Activated CD4-positive, alpha-beta memory T cell treated with anti-CD3 and anti-CD28 coated beads, Interleukin-2, amount 10 ng/mL, durations not matched to agents 7 days and 5 days (primary cell): ENCODE data around the gene IQGAP3. TPM values are rescaled to one million over a fixed set of nuclear protein-coding genes. Genes with fewer than 3 reads are reported as not detected.
A peak's percentile ranks its signal among the peaks of the same experiment; 100 is the strongest.

Experiments
- CTCF ChIA-PET: fragments of 350-600 bp; sonication (Branson Sonifier 250); formaldehyde crosslinking; loops from one replicate; lab custom pipeline; 2021; ENCODE audit warnings: antibody characterized with exemption, inconsistent platforms; lab: Charles Lee
- POLR2A ChIA-PET: fragments of 350-600 bp; sonication (Branson Sonifier 250); formaldehyde crosslinking; loops from one replicate; lab custom pipeline; 2021; ENCODE audit warnings: antibody characterized with exemption; lab: Charles Lee
- DNase-seq: peaks from one replicate; pipeline ENCODE4 v3.0.0-alpha.2; 2020
- H3K27ac Mint-ChIP-seq: one replicate; pipeline ENCODE4 v1.8.0; 2021; ENCODE audit warnings: mild to moderate bottlenecking, mixed read lengths
- H3K27me3 Mint-ChIP-seq: one replicate; pipeline ENCODE4 v1.8.0; 2021; ENCODE audit warnings: mixed read lengths
- H3K36me3 Mint-ChIP-seq: one replicate; pipeline ENCODE4 v1.8.0; 2021; ENCODE audit warnings: low read depth, mixed read lengths
- H3K4me1 Mint-ChIP-seq: one replicate; pipeline ENCODE4 v1.8.0; 2021; ENCODE audit warnings: mixed read lengths
- H3K4me3 Mint-ChIP-seq: one replicate; pipeline ENCODE4 v1.8.0; 2021; ENCODE audit warnings: mild to moderate bottlenecking, mixed read lengths
- H3K9me3 Mint-ChIP-seq: one replicate; pipeline ENCODE4 v1.8.0; 2021; ENCODE audit warnings: mixed read lengths
- total RNA-seq, 2 experiments: library from RNA; stranded (reverse); gene quantifications; one replicate each; pipeline ENCODE4 v1.2.3, GENCODE V29; 2021

Gene IQGAP3
- total RNA-seq, 2 experiments from 2014 or later: 18.4 to 19.7 TPM

DNA sequence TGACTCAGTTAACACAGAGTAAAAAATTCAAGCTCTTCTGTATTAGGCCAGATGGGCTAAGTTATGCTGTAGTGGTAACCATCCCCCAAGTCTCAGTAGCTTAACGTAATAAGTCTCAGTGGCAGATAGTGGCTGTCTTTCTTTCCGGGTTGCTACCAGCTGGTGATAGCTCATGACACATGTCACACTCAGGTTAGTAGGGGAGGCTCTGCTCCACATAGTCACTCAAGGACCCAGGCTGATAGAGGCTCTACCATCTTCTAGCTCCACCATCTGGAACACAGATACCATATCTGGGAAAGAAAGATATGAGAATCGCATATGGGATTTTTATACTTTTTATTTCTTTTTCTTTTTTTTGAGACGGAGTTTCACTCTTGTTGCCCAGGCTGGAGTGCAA, 55.5 kb downstream of the IQGAP3 start:
- POLR2A ChIA-PET: interaction anchor here (0.9 to 2.2 kb wide), 3 partner anchors 8 to 15 kb away, joined by 3 to 6 read pairs (median 5); no protein-coding TSS in a partner anchor

DNA sequence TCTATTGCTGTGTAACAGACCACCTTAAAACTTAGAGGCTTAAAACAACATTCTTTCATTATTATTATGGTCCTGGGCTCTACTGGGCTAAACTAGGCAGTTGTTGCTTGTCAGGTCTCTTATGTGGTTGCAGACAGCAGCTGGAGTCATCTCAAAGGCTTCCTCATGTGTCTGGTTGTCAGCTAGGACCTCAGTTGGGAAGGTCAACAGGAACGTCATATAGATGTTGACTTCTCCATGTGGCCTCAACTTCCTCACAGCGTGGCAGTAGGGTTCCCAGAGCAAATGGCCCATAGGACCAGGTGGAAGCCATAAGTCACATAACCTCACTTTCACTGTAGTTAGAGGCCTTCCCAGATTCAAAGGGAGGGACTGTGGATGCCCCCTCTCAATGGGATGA, 56.4 kb downstream of the IQGAP3 start:
- ChIA-PET CTCF (interaction anchor here (1.1 to 2.0 kb wide), 2 partner anchors 35 to 92 kb away, joined by 4 to 5 read pairs; no protein-coding TSS in a partner anchor), POLR2A (interaction anchor here (2.2 kb wide), 1 partner anchor 14 kb away, joined by 6 read pairs; no protein-coding TSS in a partner anchor)
- no peaks in the 10 kb centered on the region for H3K36me3 Mint-ChIP-seq

More for the DNA sequence above, 55.5 kb downstream of the IQGAP3 start:
- CTCF ChIA-PET: interaction anchor here (0.8 to 1.3 kb wide), 4 partner anchors 8 to 71 kb away, joined by 3 to 7 read pairs (median 3); no protein-coding TSS in a partner anchor
- Mint-ChIP-seq H3K4me1 (peaks cover 7% of the 10 kb centered on the region), H3K27ac (no peak overlapping the region), H3K36me3 (no peaks in the 10 kb centered on the region), H3K27me3 (peaks cover 2% of the 10 kb centered on the region), H3K4me3 (no peak overlapping the region), H3K9me3 (no peaks in the 10 kb centered on the region)
- DNase-seq: no peak

DNA sequence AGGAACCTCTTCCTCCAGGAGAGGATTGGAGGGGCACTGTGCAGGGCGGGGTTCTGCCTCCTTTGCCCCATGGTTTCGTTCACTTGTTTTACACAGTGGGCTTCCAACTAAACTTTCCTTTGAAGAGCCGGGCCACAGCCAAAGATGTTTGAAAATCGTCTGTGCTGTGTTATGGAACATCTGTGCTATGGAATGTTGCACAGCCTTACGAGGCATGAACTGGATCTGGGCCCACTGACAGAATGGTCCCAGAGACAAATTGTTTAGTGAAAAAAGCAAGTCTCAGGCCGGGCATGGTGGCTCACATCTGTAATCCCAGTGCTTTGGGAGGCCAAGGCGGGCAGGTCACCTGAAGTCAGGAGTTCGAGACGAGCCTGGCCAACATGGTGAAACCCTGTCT, 59.2 kb downstream of the IQGAP3 start:
- POLR2A ChIA-PET: interaction anchor here (1.1 kb wide), 1 partner anchor 14 kb away, joined by 3 read pairs; no protein-coding TSS in a partner anchor
- Mint-ChIP-seq H3K9me3 (no peaks in the 10 kb centered on the region), H3K4me3 (no peak overlapping the region), H3K4me1 (peaks cover 36% of the 10 kb centered on the region), H3K27me3 (peaks cover 4% of the 10 kb centered on the region), H3K27ac (no peak overlapping the region), H3K36me3 (no peaks in the 10 kb centered on the region)
- DNase-seq: no peak
- CTCF ChIA-PET: interaction anchor here (1.2 kb wide), 1 partner anchor 33 kb away, joined by 3 read pairs; no protein-coding TSS in a partner anchor

More for the DNA sequence above, 56.4 kb downstream of the IQGAP3 start:
- Mint-ChIP-seq H3K4me1 (peaks cover 13% of the 10 kb centered on the region), H3K4me3 (no peak overlapping the region), H3K27me3 (peaks cover 4% of the 10 kb centered on the region), H3K27ac (no peak overlapping the region), H3K9me3 (no peaks in the 10 kb centered on the region)
- DNase-seq: no peak

DNA sequence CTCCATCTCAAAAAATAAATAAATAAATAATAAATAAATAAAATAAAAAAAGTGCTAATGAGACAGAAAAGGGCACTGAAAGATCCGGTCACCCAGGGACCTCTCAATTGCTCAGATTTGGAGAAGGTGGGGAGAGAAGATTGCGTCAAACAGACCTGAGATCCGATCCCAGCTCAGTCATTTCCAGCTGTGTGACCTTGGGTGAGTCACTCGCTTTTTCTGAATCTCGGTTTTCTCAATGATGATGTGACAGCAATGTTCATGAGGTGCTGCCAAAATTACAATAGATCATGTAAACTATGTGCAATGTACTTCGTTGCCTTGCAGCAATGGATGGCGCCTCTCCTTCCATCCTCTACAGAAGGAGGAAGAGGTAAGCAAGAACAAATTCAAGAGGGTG, 60.7 kb downstream of the IQGAP3 start:
- peak; percentile 42 for DNase-seq
- POLR2A ChIA-PET: interaction anchor here (1.5 kb wide), 1 partner anchor 11 kb away, joined by 4 read pairs; the partner anchor contains the start of gene MEF2D
- Mint-ChIP-seq H3K4me1 (peaks cover 45% of the 10 kb centered on the region), H3K27me3 (peaks cover 2% of the 10 kb centered on the region), H3K36me3 (no peaks in the 10 kb centered on the region), H3K9me3 (no peaks in the 10 kb centered on the region), H3K4me3 (no peak overlapping the region), H3K27ac (peak overlapping the region; percentile 17)
- CTCF ChIA-PET: interaction anchor here (1.1 kb wide), 1 partner anchor 13 kb away, joined by 3 read pairs; no protein-coding TSS in a partner anchor

DNA sequence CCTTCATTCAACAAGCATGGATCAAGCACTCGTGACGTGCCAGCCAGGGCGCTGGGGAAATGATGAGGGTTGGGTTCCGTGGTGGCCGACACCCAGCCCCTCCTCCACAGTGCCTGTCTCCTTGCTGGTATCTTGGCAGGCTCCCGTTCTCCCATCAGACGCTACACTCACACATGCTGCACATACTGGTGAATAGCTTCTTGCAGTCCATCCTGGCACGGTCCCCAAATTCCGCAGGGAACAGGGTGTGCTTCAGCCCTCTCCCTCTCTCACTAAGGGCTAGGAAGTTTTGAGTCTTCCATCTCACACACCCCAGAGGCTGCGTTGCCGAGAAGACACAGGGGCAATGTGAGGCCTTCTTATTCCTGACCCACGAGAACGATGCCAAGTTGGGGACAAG, 61.7 kb downstream of the IQGAP3 start:
- H3K4me3 Mint-ChIP-seq: no peak overlapping the region
- POLR2A ChIA-PET: interaction anchor here (1.0 to 1.5 kb wide), 2 partner anchors 10 to 12 kb away, joined by 3 to 4 read pairs; partner anchors contain the start of gene MEF2D
- CTCF ChIA-PET: no interaction called here

DNA sequence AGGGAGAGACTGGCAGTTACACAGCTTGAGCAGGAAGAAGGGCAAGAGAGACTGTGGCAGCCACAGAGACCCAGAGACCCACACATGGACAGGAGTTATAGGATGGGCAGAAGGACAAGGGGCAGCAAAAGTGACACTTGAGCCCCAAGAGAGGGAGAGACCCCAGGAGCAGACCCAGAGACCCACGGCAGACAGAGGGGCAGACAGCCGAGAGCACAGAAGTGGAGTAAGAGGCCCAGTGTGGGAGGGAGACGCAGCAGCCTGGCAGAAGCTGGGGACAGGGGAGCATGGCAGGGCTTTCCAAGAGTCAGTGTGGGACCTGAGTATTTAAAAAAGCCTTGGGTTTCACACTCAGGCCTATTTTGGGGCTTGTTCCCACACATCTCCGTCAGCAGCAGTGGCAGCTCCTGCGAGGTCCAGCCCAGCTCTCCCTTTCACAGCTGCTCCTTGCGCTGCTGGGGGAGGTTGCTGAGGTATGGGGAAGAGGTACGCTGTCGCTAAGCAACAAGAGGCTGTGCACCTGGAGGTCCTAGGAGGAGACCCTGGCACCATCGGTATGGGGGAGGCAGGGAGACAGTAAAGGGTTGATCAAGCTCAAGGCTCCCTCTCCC, 62.8 kb downstream of the IQGAP3 start:
- no peak overlapping the region for H3K27ac Mint-ChIP-seq
- CTCF ChIA-PET: interaction anchor here (0.5 to 3.1 kb wide), 2 partner anchors 29 to 91 kb away, joined by 4 to 17 read pairs; no protein-coding TSS in a partner anchor

More for the DNA sequence above, 61.7 kb downstream of the IQGAP3 start:
- DNase-seq: no peak
- peaks cover 2% of the 10 kb centered on the region for H3K27me3 Mint-ChIP-seq
- H3K9me3 Mint-ChIP-seq: no peaks in the 10 kb centered on the region
- no peaks in the 10 kb centered on the region for H3K36me3 Mint-ChIP-seq
- H3K27ac Mint-ChIP-seq: no peak overlapping the region
- H3K4me1 Mint-ChIP-seq: peaks cover 55% of the 10 kb centered on the region

DNA sequence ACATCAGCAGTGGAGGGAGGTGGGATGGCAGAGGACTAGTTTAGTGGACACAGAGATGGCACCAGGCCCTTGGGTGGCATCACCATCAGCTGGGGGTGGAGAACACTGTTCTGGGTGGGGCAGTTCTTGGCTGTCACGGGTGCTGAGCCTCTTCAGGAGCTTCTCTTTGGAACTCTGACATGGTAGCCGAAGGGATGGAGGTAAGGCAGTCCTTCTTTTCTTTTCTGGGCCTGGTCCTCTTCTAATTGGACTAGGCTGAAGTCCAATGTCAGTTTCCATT, 63.5 kb downstream of the IQGAP3 start:
- ChIA-PET POLR2A (interaction anchor here (1.2 to 2.5 kb wide), 7 partner anchors 10 to 226 kb away, joined by 5 to 8 read pairs (median 5); partner anchors contain the start of gene SMG5), CTCF (interaction anchor here (0.9 to 3.1 kb wide), 3 partner anchors 19 to 99 kb away, joined by 5 to 17 read pairs (median 6); no protein-coding TSS in a partner anchor)
- no peak for DNase-seq
- H3K4me3 Mint-ChIP-seq: no peak overlapping the region
- no peak overlapping the region for H3K27ac Mint-ChIP-seq
- peaks cover 2% of the 10 kb centered on the region for H3K27me3 Mint-ChIP-seq
- H3K9me3 Mint-ChIP-seq: no peaks in the 10 kb centered on the region
- H3K4me1 Mint-ChIP-seq: peaks cover 71% of the 10 kb centered on the region
- H3K36me3 Mint-ChIP-seq: peaks cover 4% of the 10 kb centered on the region

More for the DNA sequence above, 62.8 kb downstream of the IQGAP3 start:
- peaks cover 64% of the 10 kb centered on the region for H3K4me1 Mint-ChIP-seq
- H3K4me3 Mint-ChIP-seq: no peak overlapping the region
- no peaks in the 10 kb centered on the region for H3K36me3 Mint-ChIP-seq
- peaks cover 2% of the 10 kb centered on the region for H3K27me3 Mint-ChIP-seq
- DNase-seq: no peak
- no peaks in the 10 kb centered on the region for H3K9me3 Mint-ChIP-seq
- POLR2A ChIA-PET: interaction anchor here (1.1 to 2.5 kb wide), 6 partner anchors 8 to 227 kb away, joined by 5 to 8 read pairs (median 6); partner anchors contain the start of gene SMG5

DNA sequence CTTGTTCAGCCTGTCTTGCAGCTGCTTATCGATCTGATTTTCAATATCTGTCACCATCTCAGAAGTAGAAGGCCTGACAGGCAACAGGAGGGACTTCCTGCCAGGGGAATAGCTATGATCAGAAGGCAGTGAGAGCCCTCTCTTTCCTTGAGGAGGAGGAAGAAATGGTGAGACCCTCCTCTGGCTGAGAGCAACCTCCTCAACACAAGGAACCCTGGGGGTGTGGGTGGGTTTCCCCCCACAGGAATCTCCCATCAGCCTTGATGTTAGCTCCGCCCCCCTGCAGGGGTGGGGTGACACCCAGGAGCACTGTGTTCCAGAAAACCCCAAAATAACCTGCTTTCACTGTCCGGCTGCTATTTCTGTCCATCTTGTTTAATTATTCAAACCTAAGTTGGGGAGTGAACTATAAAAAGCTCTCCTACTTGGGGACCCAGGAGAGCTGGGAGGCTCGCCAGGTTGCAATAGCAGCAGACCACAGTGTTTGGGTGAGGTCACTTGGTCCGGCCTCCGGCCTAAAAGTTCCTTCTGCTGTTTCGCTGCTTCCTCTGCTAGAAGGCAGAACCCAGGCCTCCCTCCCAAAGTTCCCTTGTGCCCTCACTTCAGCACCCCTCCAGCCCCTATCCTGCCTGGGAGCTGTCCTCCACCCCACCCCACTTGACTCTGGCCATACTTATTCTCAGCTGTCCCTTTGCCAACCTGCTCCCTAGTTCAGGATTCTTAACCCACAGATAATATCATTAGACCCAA, 64.0 kb downstream of the IQGAP3 start:
- Mint-ChIP-seq H3K27me3 (peaks cover 2% of the 10 kb centered on the region), H3K36me3 (peaks cover 6% of the 10 kb centered on the region), H3K9me3 (no peaks in the 10 kb centered on the region), H3K4me3 (peak overlapping the region; percentile 56), H3K27ac (peak overlapping the region; percentile 65), H3K4me1 (peaks cover 76% of the 10 kb centered on the region)
- CTCF ChIA-PET: interaction anchor here (0.9 to 3.1 kb wide), 5 partner anchors 9 to 122 kb away, joined by 4 to 17 read pairs (median 5); no protein-coding TSS in a partner anchor
- POLR2A ChIA-PET: interaction anchor here (1.0 to 2.5 kb wide), 9 partner anchors 8 to 259 kb away, joined by 3 to 8 read pairs (median 5); partner anchors contain the start of genes PRCC and SMG5
- DNase-seq: no peak

DNA sequence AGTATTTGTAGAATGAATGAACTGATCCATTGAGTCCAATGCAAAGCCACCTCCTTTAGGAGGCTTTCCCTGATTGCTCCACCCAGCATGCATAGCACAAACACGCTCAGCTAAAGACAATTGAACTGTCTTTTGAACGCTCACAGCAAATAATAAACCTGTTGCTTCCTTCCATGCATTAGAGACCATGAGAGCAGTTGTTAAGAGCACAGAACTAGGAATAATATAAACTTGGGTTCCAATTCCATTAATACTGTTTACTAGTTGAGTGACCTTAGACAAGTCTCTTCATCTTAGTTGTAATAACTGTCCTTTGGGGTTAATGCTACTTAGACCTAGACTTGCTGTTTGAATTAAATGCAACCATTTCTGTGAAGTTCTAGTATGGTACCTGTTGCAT, 65.9 kb downstream of the IQGAP3 start:
- peaks cover 85% of the 10 kb centered on the region for H3K4me1 Mint-ChIP-seq
- peaks cover 6% of the 10 kb centered on the region for H3K36me3 Mint-ChIP-seq
- no peak overlapping the region for H3K4me3 Mint-ChIP-seq
- no peak for DNase-seq
- ChIA-PET POLR2A (no interaction called here), CTCF (interaction anchor here (3.1 kb wide), 1 partner anchor 26 kb away, joined by 17 read pairs; no protein-coding TSS in a partner anchor)
- H3K27ac Mint-ChIP-seq: peak overlapping the region; percentile 97
- no peaks in the 10 kb centered on the region for H3K27me3 Mint-ChIP-seq
- H3K9me3 Mint-ChIP-seq: no peaks in the 10 kb centered on the region

DNA sequence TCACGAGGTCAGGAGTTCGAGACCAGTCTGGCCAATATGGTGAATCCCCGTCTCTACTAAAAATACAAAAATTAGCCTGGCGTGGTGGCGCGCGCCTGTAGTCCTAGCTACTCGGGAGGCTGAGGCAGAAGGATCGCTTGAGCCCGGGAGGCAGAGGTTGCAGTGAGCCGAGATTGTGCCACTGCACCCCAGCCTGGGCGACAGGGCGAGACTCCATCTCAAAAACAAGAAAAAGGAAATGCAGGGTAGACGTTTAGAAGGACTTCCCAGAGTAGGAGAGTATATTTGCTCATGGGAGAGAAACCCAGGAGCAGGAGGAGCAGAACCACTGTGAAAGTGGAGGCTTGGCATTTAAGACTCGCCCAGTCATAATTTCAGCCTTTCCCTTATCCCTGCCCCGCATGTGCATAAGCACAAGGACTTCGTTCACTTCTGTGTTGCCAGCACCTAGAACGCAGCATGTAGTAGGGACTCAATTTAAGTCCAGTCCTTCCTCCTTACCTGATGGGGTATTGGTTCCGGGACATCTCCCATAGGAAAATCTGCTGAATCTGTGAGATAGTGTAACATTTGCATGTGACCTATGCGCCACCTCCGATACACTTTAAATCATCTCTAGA, 66.6 kb downstream of the IQGAP3 start:
- ChIA-PET CTCF (interaction anchor here (0.7 to 2.4 kb wide), 4 partner anchors 14 to 120 kb away, joined by 3 to 16 read pairs (median 4); no protein-coding TSS in a partner anchor), POLR2A (interaction anchor here (1.3 to 11.0 kb wide), 4 partner anchors 20 to 288 kb away, joined by 3 to 286 read pairs (median 8); no protein-coding TSS in a partner anchor)
- Mint-ChIP-seq H3K4me1 (peaks cover 82% of the 10 kb centered on the region), H3K27ac (peak overlapping the region; percentile 97), H3K27me3 (no peaks in the 10 kb centered on the region), H3K9me3 (no peaks in the 10 kb centered on the region), H3K4me3 (peak overlapping the region; percentile 64), H3K36me3 (peaks cover 6% of the 10 kb centered on the region)
- no peak for DNase-seq

DNA sequence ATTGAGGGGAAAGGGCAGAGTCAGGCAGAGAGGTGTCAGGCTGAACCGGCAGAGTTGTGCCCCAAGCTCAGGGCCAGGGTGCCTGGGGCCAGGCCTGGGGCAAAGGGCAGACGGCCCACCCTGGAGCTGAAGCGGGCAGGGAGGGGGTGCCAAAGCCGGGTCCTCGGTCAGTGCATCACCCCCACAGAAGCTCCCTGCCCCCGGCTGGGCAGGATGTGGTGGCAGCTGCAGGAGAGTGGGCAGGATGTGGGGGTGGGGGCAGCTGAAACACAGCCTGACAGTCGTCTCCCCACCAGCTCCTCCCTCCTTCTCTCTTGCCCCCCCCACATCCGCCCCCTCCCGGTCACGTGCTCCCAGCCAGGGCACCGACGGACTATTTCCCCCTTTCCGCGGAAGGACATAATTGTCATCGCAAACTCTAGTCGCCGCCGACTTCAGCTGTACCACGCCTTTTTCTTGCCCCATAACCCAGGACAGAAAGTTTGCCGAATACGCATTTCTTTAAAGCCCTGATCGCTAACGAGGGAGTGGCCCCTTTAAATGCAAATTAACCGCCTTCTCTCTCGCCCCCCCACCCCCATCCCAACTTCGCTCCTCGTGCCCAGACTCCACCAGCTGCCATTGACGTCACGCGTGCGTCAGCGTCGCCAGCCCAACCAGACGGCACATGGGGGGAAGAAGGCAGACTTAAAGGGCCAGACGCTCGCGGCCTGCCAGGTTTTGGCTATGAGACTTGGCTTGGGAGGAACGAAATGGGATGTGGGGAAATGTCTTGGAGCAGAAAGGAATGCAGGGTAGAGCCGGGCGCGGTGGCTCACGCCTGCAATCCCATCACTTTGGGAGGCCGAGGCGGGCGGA, 67.3 kb downstream of the IQGAP3 start:
- Mint-ChIP-seq H3K4me1 (peaks cover 75% of the 10 kb centered on the region), H3K27me3 (no peaks in the 10 kb centered on the region), H3K9me3 (no peaks in the 10 kb centered on the region), H3K4me3 (peak overlapping the region; percentile 64), H3K27ac (peak overlapping the region; percentile 97), H3K36me3 (peaks cover 6% of the 10 kb centered on the region)
- ChIA-PET CTCF (interaction anchor here (0.7 to 2.4 kb wide), 11 partner anchors 13 to 156 kb away, joined by 3 to 16 read pairs (median 3); no protein-coding TSS in a partner anchor), POLR2A (interaction anchor here (0.6 to 11.0 kb wide), 18 partner anchors 10 to 572 kb away, joined by 3 to 286 read pairs (median 4); partner anchors contain the start of genes HDGF, ISG20L2, METTL25B and NAXE)
- peak; percentile 98 for DNase-seq
